Measurements from ENCODE around the gene SLC22A13. TPM values are rescaled to one million over a fixed set of nuclear protein-coding genes. Genes with fewer than 3 reads are reported as not detected.
"Not testable (repeated sequence)": the region's sequence is repeated elsewhere in the genome, so short reads cannot be mapped to it uniquely, and the experiment has no call there.

SLC22A13 gene
- polyA plus RNA-seq, 2 donors = 0.14 to 0.53 TPM

DNA sequence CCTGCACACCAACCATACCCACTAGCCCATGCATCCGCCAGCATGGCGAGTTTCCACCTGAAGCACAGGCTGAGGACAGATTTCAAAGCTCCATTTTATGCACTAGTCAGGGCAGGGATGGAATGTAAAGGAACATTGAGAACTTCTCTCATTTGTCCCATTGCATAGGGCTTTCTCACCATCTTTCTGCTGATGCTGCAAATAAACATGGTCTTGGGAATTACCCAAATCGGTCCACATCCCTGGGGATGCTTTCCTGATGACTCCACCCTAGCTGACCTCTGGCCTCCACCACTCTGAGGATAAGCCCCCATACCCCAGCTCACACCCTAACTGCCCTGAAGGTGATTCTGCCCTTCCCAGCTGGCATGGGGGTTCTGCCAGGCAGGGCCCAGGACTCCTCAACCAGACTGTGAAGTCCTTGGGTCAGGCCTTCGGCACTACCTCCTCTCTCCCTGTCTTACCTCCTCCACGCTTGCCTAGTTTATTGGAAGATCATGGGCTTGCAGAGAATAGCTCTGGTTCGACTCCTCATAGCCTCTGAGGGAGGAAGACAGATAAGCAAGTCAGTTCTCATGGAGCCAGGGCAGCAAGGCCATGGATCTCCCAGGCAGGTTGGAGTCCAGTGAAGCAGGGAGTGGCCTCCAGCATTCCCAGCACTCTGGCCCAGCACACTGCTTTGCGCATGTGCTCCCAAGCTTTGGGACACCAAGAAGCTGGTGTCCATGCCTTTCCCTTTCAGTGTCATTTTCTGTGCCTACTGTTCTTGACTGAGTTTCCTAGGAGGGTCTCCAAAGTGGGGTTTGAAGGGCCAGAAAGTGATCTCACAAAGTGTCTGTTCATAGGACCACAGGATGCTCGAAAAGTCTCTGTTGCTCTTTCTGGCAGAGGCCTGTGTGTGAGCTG, 53.4 kb downstream of the SLC22A13 start:
- Histone ChIP-seq H3K36me3 (ENCODE audit: control insufficient read depth in 2 of 2, insufficient read depth in 2 of 2, low read length in 1 of 2) (no peaks in the 10 kb centered on the region), H3K4me3 (ENCODE audit: low read depth in 1 of 2, low read length in 2 of 2) (no peak overlapping the region), H3K27me3 (ENCODE audit: control insufficient read depth in 1 of 2, insufficient read depth in 2 of 2, low read length in 2 of 2) (no peaks in the 10 kb centered on the region), H3K4me1 (ENCODE audit: control insufficient read depth in 2 of 2, insufficient read depth in 2 of 2, low read length in 1 of 2) (no peaks in the 10 kb centered on the region), H3K9me3 (ENCODE audit: control insufficient read depth in 2 of 2, insufficient read depth in 1 of 2, low read depth in 1 of 2, low read length in 1 of 2) (no peaks in the 10 kb centered on the region), H3K27ac (ENCODE audit: low read depth in 2 of 2, low read length in 1 of 2) (no peak overlapping the region)
- 90 to 93% methylated on average over 8 of the region's 8 CpGs for WGBS, 2 donors

DNA sequence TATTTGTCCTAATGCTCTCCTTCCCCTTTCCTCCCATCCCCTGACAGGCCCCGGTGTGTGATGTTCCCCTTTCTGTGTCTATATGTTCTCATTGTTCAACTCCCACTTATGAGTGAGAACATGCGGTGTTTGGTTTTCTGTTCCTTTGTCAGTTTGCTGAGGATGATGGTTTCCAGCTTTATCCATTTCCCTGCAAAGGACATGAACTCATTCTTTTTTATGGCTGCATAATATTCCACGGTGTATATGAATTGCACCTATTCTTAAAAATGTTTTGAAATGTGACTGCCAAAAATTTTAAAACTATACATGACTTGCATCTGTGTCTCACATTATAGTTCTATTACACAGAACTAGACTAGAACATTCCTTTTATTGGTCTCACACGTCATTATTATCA, 55.0 kb downstream of the SLC22A13 start:
- H3K4me1 ChIP-seq (ENCODE audit: control insufficient read depth in 2 of 2, insufficient read depth in 2 of 2, low read length in 1 of 2); H3K9me3 ChIP-seq (ENCODE audit: control insufficient read depth in 2 of 2, insufficient read depth in 1 of 2, low read depth in 1 of 2, low read length in 1 of 2); H3K27ac ChIP-seq (ENCODE audit: low read depth in 2 of 2, low read length in 1 of 2); H3K4me3 ChIP-seq (ENCODE audit: low read depth in 1 of 2, low read length in 2 of 2); H3K27me3 ChIP-seq (ENCODE audit: control insufficient read depth in 1 of 2, insufficient read depth in 2 of 2, low read length in 2 of 2); H3K36me3 ChIP-seq (ENCODE audit: control insufficient read depth in 2 of 2, insufficient read depth in 2 of 2, low read length in 1 of 2): not testable (repeated sequence)
- WGBS, 2 donors = 95 to 98% methylated on average over 4 of the region's 4 CpGs

DNA sequence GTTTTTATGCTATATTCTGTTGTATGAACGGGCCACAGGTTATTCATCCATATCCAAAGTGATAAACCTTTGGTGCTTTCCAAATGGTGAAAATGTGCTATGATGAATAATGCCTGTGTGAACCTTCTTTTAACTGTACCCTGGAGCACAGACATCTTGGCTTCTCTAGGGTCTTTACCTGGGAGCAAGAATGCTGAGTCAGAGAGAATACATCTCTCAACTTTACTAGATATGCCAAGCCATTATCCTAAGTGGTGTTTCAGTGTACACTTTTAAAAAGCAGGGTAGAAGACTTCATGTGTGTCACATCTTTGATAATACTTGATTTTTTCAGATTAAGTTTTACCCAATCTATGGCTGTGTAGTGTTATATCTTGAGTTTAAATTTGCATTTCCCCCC, 57.4 kb downstream of the SLC22A13 start:
- WGBS, 2 donors = 76 to 88% methylated on average over 1 of the region's 1 CpG
- Histone ChIP-seq H3K4me3 (ENCODE audit: low read depth in 1 of 2, low read length in 2 of 2) (no peak overlapping the region), H3K9me3 (ENCODE audit: control insufficient read depth in 2 of 2, insufficient read depth in 1 of 2, low read depth in 1 of 2, low read length in 1 of 2) (peaks cover 0 to 4% of the 10 kb centered on the region in 2 donors)

DNA sequence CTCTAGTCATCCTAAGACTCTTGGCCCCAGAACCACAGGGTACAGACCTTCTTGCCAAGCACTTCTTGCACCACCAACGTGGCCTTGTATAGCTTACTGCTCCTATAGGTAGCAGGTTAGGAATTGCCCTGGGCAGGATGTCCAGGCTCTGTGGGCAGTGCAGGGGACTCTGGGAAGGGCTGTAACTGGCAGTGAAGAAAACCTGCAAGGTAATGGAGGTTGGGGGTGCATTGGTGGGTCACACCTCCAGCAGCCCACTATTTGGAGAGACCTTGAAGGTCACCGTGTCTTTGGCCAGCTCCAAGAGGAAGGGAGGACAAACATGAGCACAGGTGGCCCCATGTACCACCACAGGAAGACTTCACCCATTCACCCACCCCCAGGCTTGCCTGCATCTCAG, 59.6 kb downstream of the SLC22A13 start:
- Histone ChIP-seq H3K36me3 (ENCODE audit: control insufficient read depth in 2 of 2, insufficient read depth in 2 of 2, low read length in 1 of 2) (no peaks in the 10 kb centered on the region), H3K9me3 (ENCODE audit: control insufficient read depth in 2 of 2, insufficient read depth in 1 of 2, low read depth in 1 of 2, low read length in 1 of 2) (peaks cover 0 to 4% of the 10 kb centered on the region in 2 donors), H3K4me3 (ENCODE audit: low read depth in 1 of 2, low read length in 2 of 2) (no peak overlapping the region), H3K4me1 (ENCODE audit: control insufficient read depth in 2 of 2, insufficient read depth in 2 of 2, low read length in 1 of 2) (no peaks in the 10 kb centered on the region), H3K27ac (ENCODE audit: low read depth in 2 of 2, low read length in 1 of 2) (no peak overlapping the region), H3K27me3 (ENCODE audit: control insufficient read depth in 1 of 2, insufficient read depth in 2 of 2, low read length in 2 of 2) (peaks cover 0 to 2% of the 10 kb centered on the region in 2 donors)
- 78 to 80% methylated on average over 2 of the region's 2 CpGs for WGBS, 2 donors

More for the DNA sequence above, 57.4 kb downstream of the SLC22A13 start:
- Histone ChIP-seq H3K4me1 (ENCODE audit: control insufficient read depth in 2 of 2, insufficient read depth in 2 of 2, low read length in 1 of 2) (no peaks in the 10 kb centered on the region), H3K36me3 (ENCODE audit: control insufficient read depth in 2 of 2, insufficient read depth in 2 of 2, low read length in 1 of 2) (no peaks in the 10 kb centered on the region), H3K27me3 (ENCODE audit: control insufficient read depth in 1 of 2, insufficient read depth in 2 of 2, low read length in 2 of 2) (peaks cover 0 to 2% of the 10 kb centered on the region in 2 donors), H3K27ac (ENCODE audit: low read depth in 2 of 2, low read length in 1 of 2) (no peak overlapping the region)

DNA sequence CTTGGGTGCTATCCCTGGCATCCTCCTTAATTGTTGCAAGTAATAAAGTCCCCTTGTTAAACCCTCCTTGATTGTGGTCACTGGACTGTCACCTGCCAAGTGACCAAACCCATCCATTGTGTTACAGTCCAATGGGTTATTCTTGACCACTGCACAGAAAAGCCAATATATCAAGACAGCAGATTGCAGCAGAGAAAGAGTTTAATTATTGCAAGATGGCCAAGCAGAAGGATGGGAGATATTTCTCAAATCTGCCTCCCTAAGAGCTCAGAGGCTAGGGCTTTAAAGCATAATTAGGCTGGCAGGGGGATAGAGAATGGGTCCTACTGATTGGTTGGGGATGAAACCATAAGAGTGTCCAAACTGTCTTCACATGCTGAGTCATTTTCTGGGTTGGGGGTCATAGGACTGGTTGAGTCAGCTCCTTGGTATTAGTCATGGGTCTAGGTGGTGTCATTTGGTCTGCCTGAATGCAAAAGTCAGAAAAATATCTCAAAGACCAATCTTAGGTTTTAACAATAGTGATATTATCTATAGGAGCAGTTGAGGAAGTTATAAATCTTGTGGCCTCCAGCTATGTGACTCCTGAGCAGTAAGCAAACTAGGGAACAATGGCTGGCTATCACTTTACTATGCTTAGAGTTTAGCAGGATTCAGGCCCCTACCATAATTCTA, 61.9 kb downstream of the SLC22A13 start:
- peaks cover 0 to 2% of the 10 kb centered on the region in 2 donors for H3K27me3 ChIP-seq (ENCODE audit: control insufficient read depth in 1 of 2, insufficient read depth in 2 of 2, low read length in 2 of 2)
- no peak overlapping the region for H3K27ac ChIP-seq (ENCODE audit: low read depth in 2 of 2, low read length in 1 of 2)
- no peaks in the 10 kb centered on the region for H3K4me1 ChIP-seq (ENCODE audit: control insufficient read depth in 2 of 2, insufficient read depth in 2 of 2, low read length in 1 of 2)
- H3K9me3 ChIP-seq (ENCODE audit: control insufficient read depth in 2 of 2, insufficient read depth in 1 of 2, low read depth in 1 of 2, low read length in 1 of 2) = peaks cover 0 to 4% of the 10 kb centered on the region in 2 donors
- no peaks in the 10 kb centered on the region for H3K36me3 ChIP-seq (ENCODE audit: control insufficient read depth in 2 of 2, insufficient read depth in 2 of 2, low read length in 1 of 2)
- no peak overlapping the region for H3K4me3 ChIP-seq (ENCODE audit: low read depth in 1 of 2, low read length in 2 of 2)

Other genes with a start within 250 kb of the SLC22A13 start
- 10 to 100 TPM; 40.1 to 41.2 TPM for gene PLCD1, start 236.2 kb upstream of the SLC22A13 start, polyA plus RNA-seq
- under 1 TPM; 0.16 to 0.39 TPM for gene DLEC1, start 226.6 kb upstream of the SLC22A13 start, polyA plus RNA-seq
- 100 to 1,000 TPM in 1 of 2 donors, 10 to 100 TPM in 1; 79.4 to 101 TPM for gene ACAA1, start 128.7 kb upstream of the SLC22A13 start, polyA plus RNA-seq
- 10 to 100 TPM; 26.5 to 44.0 TPM for gene MYD88, start 127.2 kb upstream of the SLC22A13 start, polyA plus RNA-seq
- 10 to 100 TPM; 21.7 to 27.5 TPM for gene OXSR1, start 100.3 kb upstream of the SLC22A13 start, polyA plus RNA-seq
- under 1 TPM; 0.19 to 0.31 TPM for gene SLC22A14, start 16.5 kb downstream of the SLC22A13 start, polyA plus RNA-seq
- gene XYLB, start 81.0 kb downstream of the SLC22A13 start, polyA plus RNA-seq = 1 to 10 TPM; 1.3 to 1.5 TPM
- gene ACVR2B, start 188.1 kb downstream of the SLC22A13 start, polyA plus RNA-seq = under 1 TPM; 0.29 to 0.55 TPM
- gene EXOG, start 230.5 kb downstream of the SLC22A13 start, polyA plus RNA-seq = 1 to 10 TPM; 2.4 to 4.1 TPM